Measurements from ENCODE around the gene SVOP.
"Not testable (repeated sequence)": the region's sequence is repeated elsewhere in the genome, so short reads cannot be mapped to it uniquely, and the experiment has no call there.

GRCh38 chr12:109028624-109029023 lies 7.8 kb upstream of the SVOP start:
- TF ChIP-seq CTCF, POLR2A (IDR thresholded peaks at IDR 0.05): not testable (repeated sequence)
